PC-3 (cell line): ENCODE data around the gene HEYL.

Experiments used
- CTCF ChIP-seq: fragments of 300-600 bp; sonication (generic); conservative IDR thresholded peaks from 2 replicates; pipeline ENCODE4 v1.5.1; 2017; ENCODE audit warnings: antibody characterized with exemption, low read depth, mild to moderate bottlenecking, low read length
- EZH2 ChIP-seq: fragments of 300-600 bp; sonication (generic); IDR thresholded peaks from one replicate; pipeline ENCODE4 v1.6.1; 2017; ENCODE audit warnings: antibody characterized with exemption, mild to moderate bottlenecking, low read length; ENCODE audit not compliant: unreplicated experiment

- TF ChIP-seq CTCF (no peak), EZH2 (no peak)
Measured at GRCh38 chr1:39596163-39596562, 43.3 kb downstream of the HEYL start.
